H9 (cell line): ENCODE results near the gene SPATA6L. TPM values are rescaled to one million over a fixed set of nuclear protein-coding genes. Genes with fewer than 3 reads are reported as not detected.
A peak's percentile ranks its signal among the peaks of the same experiment; 100 is the strongest.

Source experiments
- DNase-seq: peaks from one replicate; pipeline ENCODE4 v3.0.0-alpha.2; 2017
- H2AFZ ChIP-seq: one replicate; pipeline ENCODE4 v1.6.1; 2013; ENCODE audit warnings: mild to moderate bottlenecking, low read length, control low read depth, moderate library complexity
- H2AK5ac ChIP-seq: 2 replicates; pipeline ENCODE4 v1.6.1; 2013; ENCODE audit warnings: low read length, control low read depth, mixed read lengths; ENCODE audit not compliant: insufficient read length
- H2BK120ac ChIP-seq: one replicate; pipeline ENCODE4 v1.6.1; 2013; ENCODE audit warnings: low read depth, mild to moderate bottlenecking, low read length, control low read depth, inconsistent platforms; ENCODE audit not compliant: poor library complexity, severe bottlenecking
- H2BK12ac ChIP-seq: 2 replicates; pipeline ENCODE4 v1.6.1; 2013; ENCODE audit warnings: low read length, control low read depth, mixed read lengths, low read depth; ENCODE audit not compliant: insufficient read length
- H2BK15ac ChIP-seq: 2 replicates; pipeline ENCODE4 v1.6.1; 2013; ENCODE audit warnings: low read depth, low read length, control low read depth
- H2BK20ac ChIP-seq: one replicate; pipeline ENCODE4 v1.6.1; 2013; ENCODE audit warnings: low read depth, mild to moderate bottlenecking, low read length, control low read depth, inconsistent platforms; ENCODE audit not compliant: poor library complexity, severe bottlenecking
- H2BK5ac ChIP-seq: 2 replicates; pipeline ENCODE4 v1.6.1; 2013; ENCODE audit warnings: low read length, control low read depth, mixed read lengths; ENCODE audit not compliant: insufficient read length
- H3K14ac ChIP-seq: 2 replicates; pipeline ENCODE4 v1.6.1; 2013; ENCODE audit warnings: low read length, control low read depth; ENCODE audit not compliant: insufficient read depth
- H3K18ac ChIP-seq: 2 replicates; pipeline ENCODE4 v1.6.1; 2013; ENCODE audit warnings: low read depth, mild to moderate bottlenecking, mixed read lengths, low read length, control low read depth; ENCODE audit not compliant: insufficient read length
- H3K23ac ChIP-seq: 2 replicates; pipeline ENCODE4 v1.6.1; 2013; ENCODE audit warnings: low read length, control low read depth, mixed read lengths, low read depth; ENCODE audit not compliant: insufficient read length
- H3K23me2 ChIP-seq: 2 replicates; pipeline ENCODE4 v1.6.1; 2013; ENCODE audit warnings: low read depth, mild to moderate bottlenecking, mixed read lengths, low read length, control low read depth; ENCODE audit not compliant: insufficient read length, poor library complexity, severe bottlenecking
- H3K27ac ChIP-seq: 2 replicates; pipeline ENCODE4 v1.5.1; 2013; ENCODE audit warnings: low read length, control low read depth, mixed read lengths, low read depth; ENCODE audit not compliant: insufficient read length
- H3K27me3 ChIP-seq: 2 replicates; pipeline ENCODE4 v1.6.1; 2013; ENCODE audit warnings: low read length, control low read depth, inconsistent platforms; ENCODE audit not compliant: insufficient read depth
- H3K4ac ChIP-seq: 2 replicates; pipeline ENCODE4 v1.6.1; 2013; ENCODE audit warnings: low read depth, mild to moderate bottlenecking, control low read depth, inconsistent platforms, low read length, moderate library complexity
- H3K4me1 ChIP-seq: 2 replicates; pipeline ENCODE4 v1.6.1; 2013; ENCODE audit warnings: low read length, control low read depth, inconsistent platforms; ENCODE audit not compliant: insufficient read depth
- H3K4me2 ChIP-seq: 2 replicates; pipeline ENCODE4 v1.6.1; 2013; ENCODE audit warnings: low read length, control low read depth, mixed read lengths; ENCODE audit not compliant: insufficient read length, insufficient read depth
- H3K56ac ChIP-seq: 2 replicates; pipeline ENCODE4 v1.6.1; 2013; ENCODE audit warnings: low read depth, mild to moderate bottlenecking, mixed read lengths, low read length, control low read depth; ENCODE audit not compliant: insufficient read length
- H3K79me1 ChIP-seq: 2 replicates; pipeline ENCODE4 v1.6.1; 2013; ENCODE audit warnings: low read depth, mild to moderate bottlenecking, moderate library complexity, low read length, control low read depth, inconsistent platforms; ENCODE audit not compliant: insufficient read depth, poor library complexity, severe bottlenecking
- H3K79me2 ChIP-seq: 2 replicates; pipeline ENCODE4 v1.6.1; 2013; ENCODE audit warnings: low read length, control low read depth, inconsistent platforms; ENCODE audit not compliant: insufficient read depth
- H3K9ac ChIP-seq: 2 replicates; pipeline ENCODE4 v1.6.1; 2013; ENCODE audit warnings: low read length, control low read depth, mixed read lengths; ENCODE audit not compliant: insufficient read length; ENCODE audit errors: extremely low read depth
- H3K9me3 ChIP-seq: one replicate; pipeline ENCODE4 v1.6.1; 2013; ENCODE audit warnings: low read depth, low read length, inconsistent platforms; ENCODE audit not compliant: control insufficient read depth
- H3T11ph ChIP-seq: one replicate; pipeline ENCODE4 v1.6.1; 2013; ENCODE audit warnings: mild to moderate bottlenecking, low read length, control low read depth, inconsistent platforms
- H4K20me1 ChIP-seq: one replicate; pipeline ENCODE4 v1.6.1; 2013; ENCODE audit not compliant: control insufficient read depth, insufficient read length, insufficient read depth
- H4K5ac ChIP-seq: 2 replicates; pipeline ENCODE4 v1.6.1; 2013; ENCODE audit warnings: low read depth, mild to moderate bottlenecking, mixed read lengths, low read length, control low read depth; ENCODE audit not compliant: insufficient read length
- H4K8ac ChIP-seq: replicated peaks from 2 replicates; pipeline ENCODE4 v1.6.1; 2013; ENCODE audit warnings: low read length, control low read depth, mixed read lengths, low read depth; ENCODE audit not compliant: insufficient read length
- H4K91ac ChIP-seq: 2 replicates; pipeline ENCODE4 v1.6.1; 2013; ENCODE audit warnings: low read depth, mild to moderate bottlenecking, moderate library complexity, mixed read lengths, low read length, control low read depth; ENCODE audit not compliant: insufficient read length
- H3K27ac Mint-ChIP-seq, 3 experiments: 2 replicates in 2 of 3; 3 replicates in 1 of 3; pipeline ENCODE4 v1.8.0; 2020 to 2021; ENCODE audit warnings: mixed read lengths in 3 of 3, mild to moderate bottlenecking in 1 of 3, moderate library complexity in 1 of 3
- H3K27me3 Mint-ChIP-seq: 2 replicates; pipeline ENCODE4 v1.8.0; 2021; ENCODE audit warnings: low read depth, mild to moderate bottlenecking, moderate library complexity, mixed read lengths
- H3K36me3 Mint-ChIP-seq, 3 experiments: 2 replicates in 2 of 3; 3 replicates in 1 of 3; pipeline ENCODE4 v1.8.0; 2020 to 2021; ENCODE audit warnings: low read depth in 3 of 3, mixed read lengths in 3 of 3; ENCODE audit not compliant: insufficient read depth in 1 of 3
- H3K4me1 Mint-ChIP-seq, 2 experiments: 2 replicates each; pipeline ENCODE4 v1.8.0; 2020; ENCODE audit warnings: mixed read lengths in 2 of 2
- H3K4me3 Mint-ChIP-seq, 2 experiments: 2 replicates in 1 of 2; 3 replicates in 1 of 2; pipeline ENCODE4 v1.8.0; 2020 to 2021; ENCODE audit warnings: mild to moderate bottlenecking in 2 of 2, mixed read lengths in 2 of 2, moderate library complexity in 1 of 2
- H3K9me3 Mint-ChIP-seq, 2 experiments: 2 replicates in 1 of 2; 3 replicates in 1 of 2; pipeline ENCODE4 v1.8.0; 2020; ENCODE audit warnings: mild to moderate bottlenecking in 2 of 2, mixed read lengths in 2 of 2, moderate library complexity in 1 of 2
- CTCF ChIP-seq: fragments of 200-600 bp; sonication (generic); conservative IDR thresholded peaks from 3 replicates; pipeline ENCODE4 v1.8.0; 2021; ENCODE audit warnings: antibody characterized with exemption, mild to moderate bottlenecking
- WGBS: extraction: QIAGEN DNeasy Blood & Tissue Kit; methylation state at CpG from one replicate; pipeline ENCODE4 v1.1.7; 2013; ENCODE audit warnings: missing lambda C conversion rate, low lambda C conversion rate, mixed read lengths; ENCODE audit not compliant: insufficient read length; ENCODE audit errors: extremely low coverage; 5-methylcytosine and 5-hydroxymethylcytosine counted together
- total RNA-seq: library from RNA; stranded (reverse); gene quantifications from 2 replicates; pipeline ENCODE4 v1.2.1, GENCODE V29; 2021

SPATA6L gene
- total RNA-seq, 1 experiment from 2014 or later, result 0.87 TPM

DNA sequence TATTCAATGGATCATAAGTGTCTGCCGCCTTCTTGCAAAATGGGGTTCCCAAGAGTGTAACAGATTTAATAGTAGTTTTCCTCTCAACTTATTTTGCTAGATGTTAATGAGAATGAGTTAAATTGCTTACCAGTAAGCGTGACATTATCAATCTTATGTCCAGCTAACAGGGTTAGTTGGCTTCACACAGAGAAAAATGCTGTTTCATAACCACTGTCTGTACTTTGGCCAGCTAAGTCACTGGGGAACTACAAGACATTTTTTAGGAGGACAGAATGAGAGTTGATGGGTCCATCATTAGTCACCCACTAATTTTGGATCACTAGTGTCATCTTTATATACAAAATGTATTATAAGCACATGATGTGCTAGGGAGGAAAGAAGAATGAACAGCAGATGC, 14.5 kb upstream of the SPATA6L start:
- no peak overlapping the region for H3K4me3 Mint-ChIP-seq
- Histone ChIP-seq H3K9ac (no peak overlapping the region), H3K79me2 (peaks cover 8% of the 10 kb centered on the region; the same call in 1 of the 2 replicates), H3K23ac (no peak overlapping the region), H2BK12ac (no peak overlapping the region), H4K5ac (no peak overlapping the region), H2AFZ (no peak overlapping the region), H3K14ac (no peak overlapping the region), H2BK120ac (no peak overlapping the region), H3K79me1 (no peaks in the 10 kb centered on the region), H2BK5ac (no peak overlapping the region), H2AK5ac (no peak overlapping the region), H4K20me1 (no peaks in the 10 kb centered on the region), H2BK20ac (no peak overlapping the region), H3K4me1 (no peaks in the 10 kb centered on the region; the same call in 1 of the 2 replicates), H4K91ac (no peak overlapping the region), H3K4ac (no peak overlapping the region), H3K27ac (no peak overlapping the region), H3K9me3 (no peaks in the 10 kb centered on the region), H3K56ac (no peak overlapping the region), H3K27me3 (no peaks in the 10 kb centered on the region), H3T11ph (no peak overlapping the region), H3K23me2 (peaks cover 9% of the 10 kb centered on the region), H3K4me2 (peak overlapping the region; percentile 93), H3K18ac (no peak overlapping the region), H4K8ac (no peak overlapping the region), H2BK15ac (no peak overlapping the region)
- DNase-seq, result no peak
- H3K27ac Mint-ChIP-seq, result no peak overlapping the region
- TF ChIP-seq CTCF, result no peak
- WGBS, result no CpG with 5 or more reads among the region's 2 CpGs
- 0 out of 4 replicates have a peak, but pooled peaks cover 0 to 2% of the 10 kb centered on the region in 2 experiments for H3K4me1 Mint-ChIP-seq
- no peaks in the 10 kb centered on the region for H3K9me3 Mint-ChIP-seq
- H3K27me3 Mint-ChIP-seq, result no peaks in the 10 kb centered on the region; the same call in 1 of the 2 replicates
- H3K36me3 Mint-ChIP-seq, result peaks cover 0 to 9% (median 9%) of the 10 kb centered on the region in 3 experiments; a peak in 5 of 7 replicates
